ENCODE results near the gene TMTC1.

The TMTC1 gene

GRCh38 chr12:29750131-29750927, 33.4 kb downstream of the TMTC1 start:
- H3K9me3 ChIP-seq (ENCODE audit: control insufficient read depth, low read length), result no peaks in the 10 kb centered on the region
- H3K27me3 ChIP-seq (ENCODE audit: control insufficient read depth, insufficient read depth, low read length), result no peaks in the 10 kb centered on the region
- H3K36me3 ChIP-seq (ENCODE audit: control insufficient read depth, insufficient read depth, low read length), result no peaks in the 10 kb centered on the region

DNA sequence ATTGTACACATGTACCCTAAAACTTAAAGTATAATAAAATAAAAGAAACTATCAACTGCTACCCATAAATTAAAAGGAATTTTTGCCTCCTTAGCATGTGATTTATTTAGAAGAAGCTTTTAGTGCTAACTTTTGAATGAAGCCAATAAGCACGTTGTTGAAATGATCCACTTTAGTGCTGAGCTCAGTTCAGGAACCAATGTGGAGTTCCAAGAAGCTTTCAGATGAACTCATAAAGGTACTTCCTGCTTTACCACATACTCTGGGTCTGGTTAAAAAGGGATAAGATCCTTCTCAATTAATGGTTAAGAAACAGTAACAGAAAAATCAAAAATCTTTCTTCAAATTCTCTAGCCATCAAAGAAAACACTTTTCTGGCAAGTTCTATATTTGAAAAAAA, 39.4 kb downstream of the TMTC1 start:
- H3K9ac ChIP-seq (ENCODE audit: low read length), result no peak overlapping the region
- no peaks in the 10 kb centered on the region for H3K27me3 ChIP-seq (ENCODE audit: control insufficient read depth, insufficient read depth, low read length)
- H3K9me3 ChIP-seq (ENCODE audit: control insufficient read depth, low read length), result no peaks in the 10 kb centered on the region
- no peak overlapping the region for H3K4me3 ChIP-seq (ENCODE audit: low read length)
- H3K36me3 ChIP-seq (ENCODE audit: control insufficient read depth, insufficient read depth, low read length), result no peaks in the 10 kb centered on the region
- H3K4me1 ChIP-seq (ENCODE audit: control insufficient read depth, insufficient read depth, low read length), result no peaks in the 10 kb centered on the region

More at GRCh38 chr12:29750131-29750927, 33.4 kb downstream of the TMTC1 start:
- no peaks in the 10 kb centered on the region for H3K4me1 ChIP-seq (ENCODE audit: control insufficient read depth, insufficient read depth, low read length)
- no peak overlapping the region for H3K9ac ChIP-seq (ENCODE audit: low read length)
- H3K4me3 ChIP-seq (ENCODE audit: low read length), result no peak overlapping the region

DNA sequence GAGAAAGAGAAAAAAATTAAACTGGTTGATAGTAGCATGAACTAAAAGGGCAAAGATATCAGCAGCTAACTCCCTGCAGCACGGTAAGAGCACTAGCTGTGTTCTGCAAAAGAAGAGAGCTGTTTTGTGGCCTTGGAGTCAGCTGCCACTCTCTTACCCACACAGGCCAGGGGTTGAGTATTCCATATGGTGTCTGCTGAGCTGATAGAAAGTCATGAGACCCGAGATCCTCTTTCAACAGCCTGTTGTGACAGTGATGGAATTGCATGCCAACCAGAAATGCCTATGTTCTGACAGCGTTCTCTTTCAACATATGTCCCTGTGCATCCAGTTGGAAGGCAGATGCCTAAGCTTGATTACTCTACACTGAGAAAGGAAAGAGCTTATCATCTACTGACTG, 39.9 kb downstream of the TMTC1 start:
- Histone ChIP-seq H3K9me3 (ENCODE audit: control insufficient read depth, low read length) (no peaks in the 10 kb centered on the region), H3K4me1 (ENCODE audit: control insufficient read depth, insufficient read depth, low read length) (no peaks in the 10 kb centered on the region), H3K36me3 (ENCODE audit: control insufficient read depth, insufficient read depth, low read length) (no peaks in the 10 kb centered on the region), H3K27me3 (ENCODE audit: control insufficient read depth, insufficient read depth, low read length) (no peaks in the 10 kb centered on the region), H3K9ac (ENCODE audit: low read length) (no peak overlapping the region), H3K4me3 (ENCODE audit: low read length) (no peak overlapping the region)

- H3K27me3 ChIP-seq (ENCODE audit: control insufficient read depth, insufficient read depth, low read length), result no peaks in the 10 kb centered on the region
Measured at GRCh38 chr12:29743077-29743476, 40.7 kb downstream of the TMTC1 start.

DNA sequence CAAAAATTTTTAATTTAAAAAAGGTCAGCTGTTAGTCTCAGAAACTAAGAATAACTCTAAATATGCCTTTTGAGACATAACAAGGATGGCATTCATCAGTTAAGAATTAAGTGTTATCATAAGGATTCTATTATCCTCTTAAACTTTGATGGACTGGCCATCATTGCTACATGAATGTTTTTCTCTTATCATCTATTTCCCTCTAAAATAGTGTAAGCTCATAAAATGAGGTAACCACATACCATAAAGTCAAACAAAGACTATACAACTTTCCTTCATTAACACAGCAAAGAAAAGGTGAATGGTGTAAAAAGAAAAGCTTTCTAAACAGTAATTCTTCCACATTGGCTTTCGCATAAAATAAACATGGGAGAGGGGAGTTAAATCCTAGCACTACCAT, 41.1 kb downstream of the TMTC1 start:
- Histone ChIP-seq H3K36me3 (ENCODE audit: control insufficient read depth, insufficient read depth, low read length) (no peaks in the 10 kb centered on the region), H3K4me3 (ENCODE audit: low read length) (no peak overlapping the region), H3K4me1 (ENCODE audit: control insufficient read depth, insufficient read depth, low read length) (no peaks in the 10 kb centered on the region), H3K27me3 (ENCODE audit: control insufficient read depth, insufficient read depth, low read length) (no peaks in the 10 kb centered on the region), H3K9ac (ENCODE audit: low read length) (no peak overlapping the region), H3K9me3 (ENCODE audit: control insufficient read depth, low read length) (no peaks in the 10 kb centered on the region)

More at GRCh38 chr12:29743077-29743476, 40.7 kb downstream of the TMTC1 start:
- Histone ChIP-seq H3K9me3 (ENCODE audit: control insufficient read depth, low read length) (no peaks in the 10 kb centered on the region), H3K4me3 (ENCODE audit: low read length) (no peak overlapping the region), H3K36me3 (ENCODE audit: control insufficient read depth, insufficient read depth, low read length) (no peaks in the 10 kb centered on the region), H3K4me1 (ENCODE audit: control insufficient read depth, insufficient read depth, low read length) (no peaks in the 10 kb centered on the region), H3K9ac (ENCODE audit: low read length) (no peak overlapping the region)

DNA sequence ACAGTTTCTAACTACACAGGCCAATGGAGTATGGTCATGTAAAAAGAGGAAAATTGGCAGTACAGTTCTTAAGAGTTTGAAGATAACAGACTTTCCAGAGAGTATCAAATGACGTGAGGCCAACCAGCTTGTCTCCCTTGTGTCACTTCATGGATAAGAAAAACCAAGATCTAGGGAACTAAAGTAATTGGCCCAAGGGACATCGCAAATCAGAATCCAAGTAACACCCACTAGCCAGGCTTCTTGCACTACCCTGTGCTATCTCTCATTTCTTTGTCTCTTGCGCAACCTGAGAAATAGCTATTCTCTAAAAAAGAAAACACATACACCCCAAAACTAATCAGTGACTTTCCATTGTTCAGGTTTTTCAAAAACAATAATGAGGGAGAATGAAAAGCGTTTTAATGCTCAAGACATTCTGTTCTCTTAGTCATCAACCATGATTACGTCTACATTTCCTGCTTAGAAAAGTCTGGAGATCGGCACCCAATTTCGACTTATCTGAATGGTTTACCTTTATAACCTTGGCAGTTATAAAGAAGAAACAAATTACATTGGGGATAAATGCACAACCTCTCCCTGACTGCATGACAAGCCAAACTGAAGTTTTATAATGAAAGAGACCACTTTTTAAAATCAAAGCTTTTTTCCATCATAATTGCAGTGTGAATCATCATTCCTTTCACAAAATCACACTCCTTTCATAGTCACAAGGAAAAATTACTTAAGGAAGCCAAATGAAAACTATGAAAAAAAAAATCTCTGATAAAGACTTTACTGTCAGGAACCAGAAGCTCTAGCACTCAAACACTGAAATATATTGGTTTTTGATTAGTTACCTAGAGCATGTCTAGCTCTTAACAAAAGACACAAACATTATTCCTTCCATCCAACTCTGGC, 42.1 kb downstream of the TMTC1 start:
- no peaks in the 10 kb centered on the region for H3K4me1 ChIP-seq (ENCODE audit: control insufficient read depth, insufficient read depth, low read length)
- no peaks in the 10 kb centered on the region for H3K9me3 ChIP-seq (ENCODE audit: control insufficient read depth, low read length)
- H3K4me3 ChIP-seq (ENCODE audit: low read length), result no peak overlapping the region
- no peak overlapping the region for H3K9ac ChIP-seq (ENCODE audit: low read length)
- no peaks in the 10 kb centered on the region for H3K36me3 ChIP-seq (ENCODE audit: control insufficient read depth, insufficient read depth, low read length)
- no peaks in the 10 kb centered on the region for H3K27me3 ChIP-seq (ENCODE audit: control insufficient read depth, insufficient read depth, low read length)

DNA sequence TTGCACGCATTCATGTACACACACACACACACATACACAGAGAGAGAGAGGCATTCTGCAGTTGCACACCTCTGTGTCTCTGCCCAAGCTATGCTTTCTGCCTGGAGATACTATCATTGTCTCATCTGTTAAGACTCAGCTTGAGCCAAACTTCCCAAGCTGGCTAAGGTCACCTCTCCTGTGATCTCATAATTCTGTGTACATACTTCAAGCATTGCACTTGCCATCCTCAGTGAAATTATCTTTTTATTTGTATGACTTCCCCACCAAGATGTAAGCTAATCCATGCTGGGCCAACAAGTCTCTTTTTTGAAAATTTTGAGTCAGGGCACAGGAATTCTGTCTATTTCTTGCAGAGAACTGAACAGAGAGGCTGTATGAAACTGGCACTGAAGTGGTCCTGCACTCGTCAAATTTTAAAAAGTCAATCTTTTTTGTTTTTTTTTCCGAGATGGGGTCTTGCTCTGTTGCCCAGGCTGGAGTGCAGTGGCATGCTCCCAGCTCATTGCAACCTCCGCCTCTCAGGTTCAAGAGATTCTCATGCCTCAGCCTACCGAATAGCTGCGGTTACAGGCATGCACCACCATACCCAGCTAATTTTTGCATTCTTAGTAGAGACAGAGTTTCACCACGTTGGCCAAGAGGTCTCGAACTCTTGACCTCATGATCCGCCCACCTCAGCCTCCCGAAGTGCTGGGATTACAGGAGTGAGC, 44.3 kb downstream of the TMTC1 start:
- Histone ChIP-seq H3K36me3 (ENCODE audit: control insufficient read depth, insufficient read depth, low read length) (no peaks in the 10 kb centered on the region), H3K4me3 (ENCODE audit: low read length) (no peak overlapping the region), H3K27me3 (ENCODE audit: control insufficient read depth, insufficient read depth, low read length) (no peaks in the 10 kb centered on the region), H3K4me1 (ENCODE audit: control insufficient read depth, insufficient read depth, low read length) (no peaks in the 10 kb centered on the region), H3K9me3 (ENCODE audit: control insufficient read depth, low read length) (no peaks in the 10 kb centered on the region), H3K9ac (ENCODE audit: low read length) (no peak overlapping the region)

DNA sequence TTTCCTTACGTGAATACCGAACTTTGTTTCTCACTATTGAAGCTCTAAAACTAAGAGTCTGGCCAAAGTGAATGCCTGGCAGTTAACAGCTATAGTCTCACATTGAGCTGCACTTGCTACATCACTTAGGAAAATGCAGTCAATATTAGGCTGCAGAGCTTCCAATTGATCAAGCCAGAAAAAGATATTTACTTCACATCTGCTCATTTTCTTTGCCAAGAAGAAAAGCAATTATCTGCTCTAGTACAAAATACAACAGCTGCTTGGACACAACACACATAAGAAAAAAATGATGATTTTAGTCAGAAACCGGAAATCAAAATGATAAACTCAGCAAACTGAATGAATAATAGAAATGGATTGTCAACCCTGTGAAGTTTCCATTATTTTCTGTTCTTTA, 45.4 kb downstream of the TMTC1 start:
- Histone ChIP-seq H3K36me3 (ENCODE audit: control insufficient read depth, insufficient read depth, low read length) (no peaks in the 10 kb centered on the region), H3K27me3 (ENCODE audit: control insufficient read depth, insufficient read depth, low read length) (no peaks in the 10 kb centered on the region), H3K9ac (ENCODE audit: low read length) (no peak overlapping the region), H3K9me3 (ENCODE audit: control insufficient read depth, low read length) (no peaks in the 10 kb centered on the region), H3K4me3 (ENCODE audit: low read length) (no peak overlapping the region), H3K4me1 (ENCODE audit: control insufficient read depth, insufficient read depth, low read length) (no peaks in the 10 kb centered on the region)

DNA sequence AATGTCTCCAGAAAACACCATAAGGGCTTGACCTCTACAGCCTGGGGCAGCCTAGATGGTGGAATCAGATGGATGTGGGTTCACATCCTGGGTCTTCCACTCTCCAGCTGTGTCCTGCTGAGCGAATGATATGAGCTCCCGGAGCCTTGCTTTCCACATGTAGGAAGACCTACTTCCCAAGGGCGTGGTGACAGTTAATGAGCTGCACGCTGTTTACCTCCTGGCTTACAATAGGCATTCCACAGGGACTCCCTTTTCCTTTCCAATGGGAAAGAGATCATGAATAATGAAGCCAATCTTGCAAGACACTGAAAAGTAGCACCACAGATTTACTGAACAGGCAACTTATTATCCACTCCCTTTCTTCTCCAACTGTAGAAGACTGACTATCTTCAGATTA, 46.1 kb downstream of the TMTC1 start:
- H3K4me1 ChIP-seq (ENCODE audit: control insufficient read depth, insufficient read depth, low read length), result no peaks in the 10 kb centered on the region
- H3K9me3 ChIP-seq (ENCODE audit: control insufficient read depth, low read length), result no peaks in the 10 kb centered on the region
- H3K9ac ChIP-seq (ENCODE audit: low read length), result no peak overlapping the region
- no peaks in the 10 kb centered on the region for H3K27me3 ChIP-seq (ENCODE audit: control insufficient read depth, insufficient read depth, low read length)
- no peak overlapping the region for H3K4me3 ChIP-seq (ENCODE audit: low read length)
- no peaks in the 10 kb centered on the region for H3K36me3 ChIP-seq (ENCODE audit: control insufficient read depth, insufficient read depth, low read length)

- H3K9ac ChIP-seq (ENCODE audit: low read length), result no peak overlapping the region
- H3K4me1 ChIP-seq (ENCODE audit: control insufficient read depth, insufficient read depth, low read length), result no peaks in the 10 kb centered on the region
- H3K36me3 ChIP-seq (ENCODE audit: control insufficient read depth, insufficient read depth, low read length), result no peaks in the 10 kb centered on the region
Measured at GRCh38 chr12:29735604-29736003, 48.1 kb downstream of the TMTC1 start.

DNA sequence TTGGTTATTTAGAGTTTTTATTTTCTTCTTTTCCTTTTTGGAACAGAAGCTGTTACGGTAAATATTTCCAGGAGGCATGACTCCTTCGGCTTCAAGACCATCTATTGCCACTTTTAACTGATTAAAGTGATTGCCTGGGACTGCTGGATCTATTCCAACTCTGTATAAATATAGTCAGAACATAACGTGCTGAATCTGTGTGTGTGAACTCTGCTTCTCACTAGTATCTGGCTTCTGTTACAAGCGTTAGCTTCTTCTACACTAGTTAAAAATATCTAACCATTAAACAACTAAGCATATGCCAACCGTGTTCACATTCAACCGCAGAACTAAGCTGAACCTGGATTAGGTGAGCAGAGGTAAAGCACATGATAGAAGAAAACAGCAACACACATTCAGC, 49.0 kb downstream of the TMTC1 start:
- H3K4me1 ChIP-seq (ENCODE audit: control insufficient read depth, insufficient read depth, low read length), result no peaks in the 10 kb centered on the region
- no peak overlapping the region for H3K4me3 ChIP-seq (ENCODE audit: low read length)
- H3K9me3 ChIP-seq (ENCODE audit: control insufficient read depth, low read length), result no peaks in the 10 kb centered on the region
- H3K36me3 ChIP-seq (ENCODE audit: control insufficient read depth, insufficient read depth, low read length), result no peaks in the 10 kb centered on the region
- H3K9ac ChIP-seq (ENCODE audit: low read length), result no peak overlapping the region
- H3K27me3 ChIP-seq (ENCODE audit: control insufficient read depth, insufficient read depth, low read length), result no peaks in the 10 kb centered on the region

More at GRCh38 chr12:29735604-29736003, 48.1 kb downstream of the TMTC1 start:
- H3K27me3 ChIP-seq (ENCODE audit: control insufficient read depth, insufficient read depth, low read length), result no peaks in the 10 kb centered on the region
- H3K9me3 ChIP-seq (ENCODE audit: control insufficient read depth, low read length), result no peaks in the 10 kb centered on the region
- no peak overlapping the region for H3K4me3 ChIP-seq (ENCODE audit: low read length)

- Histone ChIP-seq H3K9ac (ENCODE audit: low read length) (no peak overlapping the region), H3K9me3 (ENCODE audit: control insufficient read depth, low read length) (no peaks in the 10 kb centered on the region), H3K27me3 (ENCODE audit: control insufficient read depth, insufficient read depth, low read length) (no peaks in the 10 kb centered on the region), H3K36me3 (ENCODE audit: control insufficient read depth, insufficient read depth, low read length) (no peaks in the 10 kb centered on the region), H3K4me3 (ENCODE audit: low read length) (no peak overlapping the region), H3K4me1 (ENCODE audit: control insufficient read depth, insufficient read depth, low read length) (no peaks in the 10 kb centered on the region)
Measured at GRCh38 chr12:29734305-29734704, 49.4 kb downstream of the TMTC1 start.

All from mucosa of stomach (tissue), 1 donor.